ENCODE data around the gene SSTR5.

- TF ChIP-seq CTCF (IDR thresholded peaks at IDR 0.05; ENCODE audit: low read length) = no peak
- TF ChIP-seq EZH2 (optimal IDR thresholded peaks at IDR 0.05; ENCODE audit: low read depth, low read length) = no peak
These were observed 39.9 kb upstream of the SSTR5 start for GRCh38 chr16:1032607-1033006.
